ENCODE data around the gene EXO1. TPM values are rescaled to one million over a fixed set of nuclear protein-coding genes. Genes with fewer than 3 reads are reported as not detected.
"Not testable (repeated sequence)": the region's sequence is repeated elsewhere in the genome, so short reads cannot be mapped to it uniquely, and the experiment has no call there.

EXO1 gene
- total RNA-seq, 6 experiments from 2014 or later: 0.29 to 1.7 (median 0.62) TPM; not detected in 1

- WGBS (ENCODE audit: insufficient coverage, low coverage, low lambda C conversion rate, missing lambda C conversion rate): 78% methylated on average over 4 of the region's 4 CpGs
- Histone ChIP-seq H3K27ac (peak overlapping the region in 1 of 3 donors; percentile 98), H3K4me3 (peak overlapping the region in 2 of 3 donors; percentile 81 to 91), H3K9me3 (no peaks in the 10 kb centered on the region), H3K36me3 (no peaks in the 10 kb centered on the region), H3K27me3 (no peaks in the 10 kb centered on the region), H3K4me1 (peaks cover 0 to 10% (median 2%) of the 10 kb centered on the region in 4 donors)
- no peak for ATAC-seq
- TF ChIP-seq CTCF (IDR thresholded peaks at IDR 0.05): no peak
- no peak for TF ChIP-seq POLR2A (IDR thresholded peaks at IDR 0.05)
- intact Hi-C loops (cut with DNase I): no loop called here
- no peak for DNase-seq
Observed at GRCh38 chr1:241846862-241847539, 1.0 kb upstream of the EXO1 start.

GRCh38 chr1:241847540-241847795 is 536 bp upstream of the EXO1 start:
- 11% methylated on average over 6 of the region's 6 CpGs for WGBS (ENCODE audit: insufficient coverage, low coverage, low lambda C conversion rate, missing lambda C conversion rate)
- Histone ChIP-seq H3K9me3 (no peaks in the 10 kb centered on the region), H3K27ac (peak overlapping the region in 2 of 3 donors; percentile 96 to 98), H3K4me1 (peaks cover 0 to 10% (median 2%) of the 10 kb centered on the region in 4 donors), H3K27me3 (no peaks in the 10 kb centered on the region), H3K36me3 (no peaks in the 10 kb centered on the region), H3K4me3 (peak overlapping the region; percentile 81 to 91 (median 88))
- ATAC-seq: no peak
- intact Hi-C loops (cut with DNase I): no loop called here
- TF ChIP-seq POLR2A (IDR thresholded peaks at IDR 0.05) (no peak), CTCF (IDR thresholded peaks at IDR 0.05) (no peak)
- DNase-seq: no peak

- TF ChIP-seq CTCF (IDR thresholded peaks at IDR 0.05) (no peak), POLR2A (IDR thresholded peaks at IDR 0.05) (no peak)
- Histone ChIP-seq H3K36me3 (no peaks in the 10 kb centered on the region), H3K9me3 (no peaks in the 10 kb centered on the region), H3K4me3 (peak overlapping the region in 1 of 3 donors; percentile 88), H3K27ac (no peak overlapping the region), H3K4me1 (peaks cover 0 to 10% (median 2%) of the 10 kb centered on the region in 4 donors), H3K27me3 (no peaks in the 10 kb centered on the region)
- ATAC-seq: no peak
- no peak for DNase-seq
- intact Hi-C loops (cut with DNase I): no loop called here
- 10% methylated on average over 13 of the region's 13 CpGs for WGBS (ENCODE audit: insufficient coverage, low coverage, low lambda C conversion rate, missing lambda C conversion rate)
Observed at GRCh38 chr1:241848686-241849344, 811 bp downstream of the EXO1 start.

GRCh38 chr1:241849345-241849695 is 1.3 kb downstream of the EXO1 start:
- WGBS (ENCODE audit: insufficient coverage, low coverage, low lambda C conversion rate, missing lambda C conversion rate): 55% methylated on average over 5 of the region's 6 CpGs

GRCh38 chr1:241855545-241856140 is 7.6 kb downstream of the EXO1 start:
- DNase-seq; H3K27ac ChIP-seq; intact Hi-C loops (cut with DNase I); H3K9me3 ChIP-seq; H3K36me3 ChIP-seq; H3K4me1 ChIP-seq; ATAC-seq; H3K4me3 ChIP-seq; H3K27me3 ChIP-seq: not testable (repeated sequence)
- no CpG with 5 or more reads among the region's 41 CpGs for WGBS (ENCODE audit: insufficient coverage, low coverage, low lambda C conversion rate, missing lambda C conversion rate)

More at GRCh38 chr1:241849345-241849695, 1.3 kb downstream of the EXO1 start:
- H3K4me3 ChIP-seq: no peak overlapping the region
- intact Hi-C loops (cut with DNase I): no loop called here
- ATAC-seq: no peak
- H3K9me3 ChIP-seq: no peaks in the 10 kb centered on the region
- DNase-seq: no peak
- H3K27me3 ChIP-seq: no peaks in the 10 kb centered on the region
- no peak overlapping the region for H3K27ac ChIP-seq
- TF ChIP-seq CTCF (IDR thresholded peaks at IDR 0.05): no peak
- TF ChIP-seq POLR2A (IDR thresholded peaks at IDR 0.05): no peak
- no peaks in the 10 kb centered on the region for H3K36me3 ChIP-seq
- peaks cover 0 to 10% (median 2%) of the 10 kb centered on the region in 4 donors for H3K4me1 ChIP-seq

Data from right lobe of liver (tissue), 6 donors.